Measurements from ENCODE around the gene KLF6.

Gene KLF6

DNA sequence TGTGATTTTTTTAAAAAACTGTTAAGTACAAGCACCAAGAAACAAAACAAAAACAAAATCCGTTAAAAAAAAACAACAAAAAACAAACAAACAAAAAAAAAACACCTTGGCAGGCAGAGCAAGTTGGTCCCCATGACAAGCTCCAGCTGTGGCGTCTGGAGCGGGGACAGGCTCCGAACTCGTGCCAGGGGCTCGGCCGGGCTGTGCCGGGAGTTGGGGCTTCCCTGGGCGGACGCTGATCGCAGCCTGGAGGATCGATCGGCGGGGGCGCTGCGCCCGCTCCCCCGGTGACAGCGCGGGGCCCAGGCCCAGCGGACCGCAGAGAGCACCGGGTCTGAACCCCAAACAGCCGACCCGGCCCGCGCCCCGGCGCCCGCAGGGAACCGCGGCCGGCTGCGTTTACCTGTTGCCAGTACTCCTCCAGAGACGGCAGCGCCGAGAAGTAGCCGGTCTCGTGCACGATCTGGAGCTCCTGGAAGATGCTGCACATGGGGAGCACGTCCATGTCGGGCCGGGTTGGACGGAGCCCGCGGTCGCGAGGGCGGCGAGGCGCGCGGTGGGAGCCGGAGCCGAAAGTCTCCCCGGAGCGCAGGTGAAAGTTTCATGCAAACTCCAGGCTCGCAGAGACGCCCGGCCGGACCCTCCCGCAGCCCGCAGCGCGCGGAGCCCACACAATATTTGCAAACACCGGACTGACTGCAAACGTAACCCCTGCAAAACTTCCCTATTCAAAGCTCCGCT is at the start of gene KLF6:
TSS of gene KLF6 (minus strand) at position 700 of the 741 bp plus-strand sequence. CDS start at position 505, 195 bp downstream.
- peak; percentile 60 for DNase-seq (ENCODE audit: low read depth)
- TF ChIP-seq CTCF (IDR thresholded peaks at IDR 0.05; ENCODE audit: insufficient read depth, low read depth, low read length, missing control alignments) = no peak

GRCh38 chr10:3834404-3834803 is 49.4 kb upstream of the KLF6 start:
- no peak for DNase-seq (ENCODE audit: low read depth)
- no peak overlapping the region for H3K4me3 ChIP-seq (ENCODE audit: low read depth, low read length)
- no peak for TF ChIP-seq CTCF (IDR thresholded peaks at IDR 0.05; ENCODE audit: insufficient read depth, low read depth, low read length, missing control alignments)

More for the DNA sequence above, at the start of gene KLF6:
- H3K4me3 ChIP-seq (ENCODE audit: low read depth, low read length) = peak within 1 kb of the TSS; percentile 86

- H3K4me3 ChIP-seq (ENCODE audit: low read depth, low read length) = no peak overlapping the region
- TF ChIP-seq CTCF (IDR thresholded peaks at IDR 0.05; ENCODE audit: insufficient read depth, low read depth, low read length, missing control alignments) = no peak
- DNase-seq (ENCODE audit: low read depth) = no peak
These were observed 48.0 kb upstream of the KLF6 start for GRCh38 chr10:3833046-3833445.

GRCh38 chr10:3832022-3832786 is 47.2 kb upstream of the KLF6 start:
- DNase-seq (ENCODE audit: low read depth) = peak; percentile 39
- H3K4me3 ChIP-seq (ENCODE audit: low read depth, low read length) = no peak overlapping the region
- no peak for TF ChIP-seq CTCF (IDR thresholded peaks at IDR 0.05; ENCODE audit: insufficient read depth, low read depth, low read length, missing control alignments)

GRCh38 chr10:3831608-3832007 is 46.6 kb upstream of the KLF6 start:
- no peak overlapping the region for H3K4me3 ChIP-seq (ENCODE audit: low read depth, low read length)
- no peak for TF ChIP-seq CTCF (IDR thresholded peaks at IDR 0.05; ENCODE audit: insufficient read depth, low read depth, low read length, missing control alignments)

DNA sequence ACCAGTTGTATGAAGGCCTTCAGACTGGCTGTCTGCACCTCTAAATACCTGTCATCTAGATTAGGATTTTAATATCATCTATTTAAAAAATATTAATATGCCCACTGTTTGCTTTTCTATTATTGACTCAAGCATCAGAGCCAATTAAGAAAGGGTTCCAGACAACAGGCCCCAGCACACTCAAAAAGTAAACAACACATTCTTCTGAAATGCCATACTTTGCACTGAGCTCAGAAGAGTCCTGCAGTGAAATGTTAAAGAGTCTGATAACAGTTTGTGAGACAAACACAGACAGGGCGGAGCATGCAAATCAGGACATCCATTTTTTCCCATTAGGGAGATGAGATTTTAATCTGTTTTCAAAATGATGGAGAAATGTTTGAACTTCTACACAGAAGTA is 45.9 kb upstream of the KLF6 start:
- DNase-seq (ENCODE audit: low read depth) = no peak
- no peak overlapping the region for H3K4me3 ChIP-seq (ENCODE audit: low read depth, low read length)
- no peak for TF ChIP-seq CTCF (IDR thresholded peaks at IDR 0.05; ENCODE audit: insufficient read depth, low read depth, low read length, missing control alignments)

More at GRCh38 chr10:3831608-3832007, 46.6 kb upstream of the KLF6 start:
- no peak for DNase-seq (ENCODE audit: low read depth)

Measured in GM12865 (cell line).